ENCODE results near the gene HGF.

Gene HGF

DNA sequence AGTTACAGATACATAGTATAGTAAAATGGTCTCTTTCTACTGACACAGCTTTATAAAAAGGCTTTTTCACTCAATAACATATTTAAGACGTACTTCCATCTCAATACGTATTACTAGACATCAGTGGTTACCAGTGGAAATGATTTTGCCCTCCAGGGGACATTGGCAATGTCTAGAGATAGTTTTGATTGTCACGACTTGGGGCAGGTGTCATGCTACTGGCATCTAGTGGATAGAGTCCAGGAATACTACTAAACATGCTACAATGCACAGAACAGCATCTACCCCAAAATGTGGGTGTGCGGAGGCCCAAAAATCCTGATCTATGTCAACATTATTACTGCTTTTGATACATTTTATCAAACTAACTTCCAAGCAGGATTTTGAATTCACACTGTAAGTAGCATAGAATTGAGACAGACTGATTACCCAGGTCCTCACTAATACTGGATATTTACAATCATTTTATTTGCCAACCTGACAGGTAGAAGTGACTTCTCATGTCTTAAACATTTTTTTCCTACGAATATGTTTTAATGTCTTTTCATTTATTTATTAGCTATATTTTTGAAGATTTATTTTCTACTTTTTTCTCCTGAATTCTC, 53.8 kb downstream of the HGF start:
- DNase-seq: no peak

DNA sequence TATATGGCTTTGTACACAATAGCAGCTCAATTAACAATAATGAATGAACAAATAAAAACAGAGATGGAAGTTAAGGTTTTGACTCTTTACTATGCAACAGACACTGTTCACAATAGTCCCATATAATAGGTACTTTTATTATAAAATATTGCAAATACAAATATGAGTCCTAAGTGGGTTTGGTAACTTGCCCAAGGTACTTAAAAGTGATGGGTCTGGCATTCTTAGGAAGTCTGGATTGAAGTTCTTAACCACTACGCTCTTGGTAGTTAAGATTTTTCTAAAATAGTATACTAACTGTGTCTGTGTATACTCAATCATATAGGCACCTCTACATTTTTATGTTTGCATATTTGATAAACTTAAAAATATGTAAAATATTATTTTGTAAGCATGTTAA, 55.5 kb downstream of the HGF start:
- no peak for DNase-seq

DNA sequence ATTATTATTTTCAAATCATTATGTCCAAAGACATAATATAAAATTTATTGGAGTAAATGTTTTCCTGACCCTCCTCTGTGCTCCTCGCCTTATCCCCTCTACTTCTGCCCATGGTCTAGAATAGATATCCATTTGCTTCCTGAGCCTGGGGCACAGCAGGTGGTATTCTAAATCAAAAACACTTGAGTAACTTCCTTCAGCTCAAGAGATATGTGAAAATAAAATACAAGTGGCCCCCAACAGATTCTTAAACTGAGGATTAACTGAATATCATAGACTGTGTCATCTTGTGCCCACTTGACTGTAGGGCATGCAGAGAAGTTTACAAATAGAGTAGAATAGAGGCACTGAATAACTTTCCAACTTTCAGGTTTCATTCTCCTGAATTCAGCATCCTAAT, 59.1 kb downstream of the HGF start:
- DNase-seq: no peak

- no peak for DNase-seq
Measured at GRCh38 chr7:81709836-81710235, 60.0 kb downstream of the HGF start.

- DNase-seq: no peak
Measured at GRCh38 chr7:81707966-81708365, 61.9 kb downstream of the HGF start.

DNA sequence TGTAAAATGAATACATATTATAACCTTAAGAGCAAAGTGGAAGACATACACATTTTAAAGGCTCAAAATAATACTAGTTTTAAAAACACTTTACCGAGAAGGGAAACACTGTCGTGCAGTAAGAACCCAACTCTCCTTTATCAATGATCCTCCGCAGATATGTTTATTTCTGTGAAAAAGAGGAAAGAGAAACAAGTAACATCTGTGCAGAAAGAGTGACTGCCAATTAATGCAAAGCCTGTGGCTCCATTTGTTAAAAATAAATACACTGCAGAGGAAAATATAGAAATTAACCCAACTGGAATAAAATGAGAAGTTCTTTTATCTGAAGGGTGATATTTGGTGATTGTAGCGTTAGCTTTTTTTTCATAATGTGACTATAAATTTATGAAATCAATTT, 62.7 kb downstream of the HGF start:
- no peak for DNase-seq

DNA sequence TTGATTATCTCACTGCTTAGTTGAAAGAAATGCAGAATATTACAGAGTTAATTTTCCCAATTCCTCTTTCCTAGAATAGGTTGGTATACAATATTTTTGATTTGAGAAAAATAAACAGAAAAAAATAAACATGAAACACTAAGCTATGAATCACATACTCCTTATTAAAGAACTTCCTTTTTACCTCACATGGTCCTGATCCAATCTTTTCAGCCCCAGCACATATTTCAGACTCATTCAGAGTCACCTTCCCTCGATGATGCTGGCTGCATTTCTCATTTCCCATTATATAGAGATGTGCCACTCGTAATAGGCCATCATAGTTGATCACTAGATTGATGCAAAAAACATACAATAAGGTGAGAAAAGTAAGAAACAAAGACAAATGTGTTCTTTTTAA, 64.6 kb downstream of the HGF start:
- no peak for DNase-seq

DNA sequence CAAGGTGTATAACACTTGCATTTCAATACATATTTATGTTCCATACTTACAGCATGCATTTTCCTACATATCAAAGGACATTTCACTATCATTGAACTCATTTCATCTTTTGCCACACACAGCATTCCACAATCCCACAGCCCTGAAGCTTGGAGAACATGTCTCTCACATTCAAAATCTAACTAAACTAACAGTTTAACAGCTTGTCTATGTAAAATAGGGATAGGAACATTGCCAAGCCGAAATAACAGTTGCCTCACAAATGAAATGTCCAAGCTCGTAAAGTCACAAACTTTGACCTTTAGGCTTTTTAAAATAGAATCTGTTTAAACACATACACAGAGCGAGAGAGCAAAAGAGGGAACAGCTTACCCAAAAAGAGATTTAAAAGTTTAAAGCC, 65.3 kb downstream of the HGF start:
- no peak for DNase-seq

GRCh38 chr7:81698965-81699364, 70.9 kb downstream of the HGF start:
- no peak for DNase-seq

GRCh38 chr7:81694711-81695110, 75.1 kb downstream of the HGF start:
- DNase-seq: no peak

DNA sequence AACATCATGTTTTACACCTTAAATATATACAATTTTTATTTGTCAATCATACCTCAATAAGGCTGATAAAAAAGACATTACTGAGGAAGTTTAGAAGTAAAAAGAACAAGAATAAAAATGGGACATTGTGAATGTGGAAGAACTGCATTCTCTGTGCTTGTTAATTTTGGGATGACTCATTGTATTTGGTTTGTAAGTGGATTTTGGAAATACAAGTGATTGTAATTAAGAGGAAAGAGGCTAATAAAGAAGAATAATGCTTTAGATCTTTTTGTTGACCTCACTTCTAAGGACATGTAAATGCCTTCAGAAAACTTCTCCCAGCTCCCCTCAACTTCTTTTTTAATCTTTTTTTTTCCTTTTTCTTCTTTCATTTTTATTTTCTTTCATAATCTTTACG, 76.0 kb downstream of the HGF start:
- no peak for DNase-seq

DNA sequence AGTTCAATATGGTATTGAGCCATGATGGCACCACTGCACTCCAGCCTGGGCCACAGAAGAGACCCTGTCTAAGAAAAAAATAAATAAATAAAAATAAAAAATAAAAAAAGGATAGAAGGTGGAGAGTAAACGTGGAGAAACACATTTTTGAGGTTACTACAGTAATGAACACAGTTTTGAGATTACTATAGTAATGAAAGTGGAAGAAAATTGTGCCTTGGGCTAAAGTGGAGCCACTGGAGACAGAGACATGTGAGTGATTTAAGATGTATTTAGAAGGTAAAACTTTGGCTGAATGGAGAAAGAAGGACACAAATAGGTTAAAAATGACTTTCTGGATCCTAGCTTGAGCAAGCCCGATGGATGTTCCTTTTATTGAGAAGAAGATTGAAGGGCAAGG, 76.8 kb downstream of the HGF start:
- no peak for DNase-seq

- DNase-seq: no peak
Measured at GRCh38 chr7:81692146-81692905, 77.5 kb downstream of the HGF start.

DNA sequence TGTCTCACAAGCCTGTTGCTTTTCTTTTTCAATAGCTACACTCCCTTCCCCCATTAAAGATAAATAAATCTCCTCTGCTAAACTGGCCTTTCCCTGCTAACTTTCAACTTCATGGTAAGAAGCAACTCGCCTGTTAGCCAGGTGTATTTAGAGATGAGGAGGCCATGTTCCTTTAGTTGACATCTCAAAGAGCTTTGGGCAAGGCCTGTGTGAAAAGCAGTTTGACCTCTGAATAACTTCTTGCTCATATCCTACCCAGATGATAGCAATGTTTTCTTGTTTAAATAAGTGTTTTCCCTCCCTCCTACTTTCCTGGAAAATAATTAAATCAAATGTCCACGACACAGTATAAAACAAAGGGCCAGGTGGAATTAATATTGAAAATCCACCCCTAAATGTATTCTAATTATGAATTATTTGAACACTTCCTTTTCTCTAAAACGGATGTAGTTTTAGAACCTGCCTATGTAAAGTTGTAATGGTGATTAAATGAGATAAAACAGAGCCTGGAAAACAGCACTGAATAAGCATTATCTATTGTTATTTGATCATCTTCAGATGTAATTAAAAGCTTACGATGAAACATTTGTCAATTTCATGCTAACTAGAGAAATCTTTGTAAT, 78.5 kb downstream of the HGF start:
- DNase-seq: no peak

GRCh38 chr7:81690688-81691087, 79.2 kb downstream of the HGF start:
- DNase-seq: no peak

- no peak for DNase-seq
Measured at GRCh38 chr7:81690251-81690650, 79.6 kb downstream of the HGF start.

GRCh38 chr7:81688622-81689411, 81.0 kb downstream of the HGF start:
- DNase-seq: no peak

DNA sequence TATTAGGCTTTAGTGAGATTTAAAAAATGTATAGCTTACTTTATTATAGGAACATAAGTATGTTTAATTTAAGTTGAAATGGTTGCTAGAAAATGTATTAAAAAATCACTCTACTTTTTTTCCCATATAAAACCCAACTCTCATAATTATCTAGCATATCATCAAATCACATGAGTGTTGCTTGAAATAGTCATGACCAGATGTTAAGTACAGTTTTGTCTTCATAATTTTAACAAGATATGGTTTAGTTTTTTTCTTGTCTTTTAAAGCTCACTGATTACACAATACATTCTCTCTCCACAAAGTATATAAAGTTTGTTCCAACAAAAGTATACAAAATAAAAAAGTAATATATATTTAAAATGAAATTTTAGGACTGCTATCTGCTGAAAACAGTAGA, 82.8 kb downstream of the HGF start:
- no peak for DNase-seq

DNA sequence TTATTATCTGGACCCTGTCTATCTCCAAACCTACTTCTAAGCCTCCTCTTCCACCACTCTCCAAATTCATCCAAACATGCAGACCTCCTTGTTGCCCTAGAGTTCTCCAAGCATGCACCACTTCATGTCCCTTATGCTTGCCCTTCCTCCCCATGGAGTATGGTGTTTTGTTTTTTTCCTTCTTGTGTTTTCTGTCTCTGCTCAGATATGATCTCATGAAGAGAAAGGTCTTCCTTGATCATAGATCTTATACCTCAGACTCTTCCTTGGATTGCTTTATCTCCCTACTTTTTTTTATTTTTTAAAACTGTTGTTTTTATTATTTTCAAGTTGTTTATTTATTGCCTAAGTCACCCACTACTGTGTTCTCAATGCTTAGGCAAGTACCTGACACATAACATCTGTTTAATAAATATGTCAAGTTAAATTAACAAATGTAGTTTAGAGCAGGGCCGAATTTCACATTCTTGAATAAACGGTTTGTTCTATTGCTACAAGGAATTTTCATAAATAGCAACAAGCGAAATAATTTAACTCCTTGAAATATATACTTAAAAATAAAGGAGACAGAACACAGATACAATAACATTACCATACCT, 84.5 kb downstream of the HGF start:
- DNase-seq: no peak

DNA sequence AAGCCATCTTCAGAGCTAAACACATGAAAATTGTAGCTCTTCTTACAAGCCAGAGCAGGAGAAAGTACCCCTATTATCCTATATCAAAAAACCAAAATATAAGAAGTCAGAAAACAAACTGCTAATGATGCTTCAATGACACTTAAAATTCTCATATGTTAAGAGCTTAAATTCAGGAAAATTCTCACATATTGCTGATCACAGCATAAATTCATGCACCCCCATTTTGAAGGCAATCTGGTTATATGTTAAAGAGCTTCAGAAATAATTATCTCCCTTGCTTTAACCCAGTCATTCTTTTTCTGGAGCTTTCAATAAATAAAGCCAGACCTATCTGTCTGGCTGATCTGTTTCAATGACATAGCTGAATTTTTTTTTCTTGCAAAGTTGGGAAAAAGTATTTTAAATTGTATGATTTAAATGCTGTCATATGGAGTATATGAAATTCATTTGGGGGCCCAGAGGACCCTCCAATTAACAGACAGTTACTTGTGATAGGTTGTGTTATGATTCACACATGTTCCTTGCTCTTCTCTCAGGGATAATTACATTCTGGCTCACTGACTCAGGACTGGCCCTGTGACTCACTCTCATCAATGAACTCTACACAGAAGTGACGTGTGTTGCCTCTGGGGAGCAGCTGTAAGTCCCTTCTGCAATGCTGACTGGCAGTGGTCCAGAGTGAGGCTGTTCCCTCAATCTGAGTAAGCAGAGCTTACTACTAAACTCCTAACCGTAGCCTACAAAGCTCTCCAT, 85.2 kb downstream of the HGF start:
- no peak for DNase-seq

DNA sequence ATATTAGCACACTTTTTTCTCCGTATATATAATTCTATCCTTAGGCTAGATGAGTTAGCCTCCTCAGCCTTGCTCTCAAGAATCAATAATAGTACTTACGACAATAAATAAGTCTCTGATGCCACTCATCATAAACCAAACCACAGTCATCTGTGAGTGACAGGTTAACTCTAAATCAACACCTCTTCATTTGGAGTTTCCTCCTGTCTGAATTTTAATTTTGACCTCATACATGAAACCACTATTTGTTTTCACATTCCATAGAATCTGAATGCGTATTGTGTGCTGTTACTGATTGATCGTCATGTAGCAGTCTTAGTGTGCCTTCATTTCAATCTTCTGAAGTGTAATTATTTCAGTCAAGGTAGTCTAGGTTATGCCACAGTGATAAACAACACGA, 85.8 kb downstream of the HGF start:
- no peak for DNase-seq

DNA sequence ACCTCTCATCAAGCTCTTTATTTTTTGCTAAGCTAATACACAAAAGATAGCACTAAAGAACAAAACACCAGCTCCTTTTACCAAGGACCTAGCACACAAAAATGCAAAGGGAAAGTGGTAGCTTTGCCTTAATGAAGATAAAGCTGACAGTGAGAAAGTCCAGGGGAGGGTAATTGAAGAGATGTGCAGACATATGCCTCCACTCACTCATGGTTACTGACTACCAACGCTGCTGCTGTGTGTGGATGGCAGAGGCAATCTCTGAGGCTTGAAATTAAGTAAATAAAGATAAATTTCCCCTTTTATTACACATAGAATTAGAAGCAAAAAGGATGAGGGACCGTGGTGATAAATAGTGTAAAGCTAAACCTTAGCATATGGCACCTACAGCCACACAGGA, 87.0 kb downstream of the HGF start:
- no peak for DNase-seq

GRCh38 chr7:81680120-81680519, 89.7 kb downstream of the HGF start:
- DNase-seq: no peak
